Measurements from ENCODE around the gene HM13. TPM values are rescaled to one million over a fixed set of nuclear protein-coding genes. Genes with fewer than 3 reads are reported as not detected.

The HM13 gene
- total and polyA plus RNA-seq, 2 of the 13 experiments (the other 11 are each of a cell fraction or from before 2014, with no cell fraction given) = 118 to 243 TPM

- TF ChIP-seq PRDM4 (CRISPR knock-in tag; IDR thresholded peaks at IDR 0.05; ENCODE audit: borderline replicate concordance) (peak; percentile 5; the same call in 1 of the 2 replicates), KAT2B (IDR thresholded peaks at IDR 0.05; ENCODE audit: borderline replicate concordance, low read depth, low read length) (peak; percentile 80), NR2F1 (CRISPR knock-in tag; IDR thresholded peaks at IDR 0.05) (0 out of 4 replicates have a peak, but pooled peaks of 1 of the 2 experiments have one; percentile 13), POLR2G (IDR thresholded peaks at IDR 0.05; ENCODE audit: low read depth, low read length) (peak; percentile 13; the same call in 1 of the 2 replicates)
Observed at GRCh38 chr20:31607640-31608250, 93.5 kb downstream of the HM13 start (continued).

- DNase-seq (ENCODE audit: low spot score) = peak; percentile 100
- H3K4me2 ChIP-seq (ENCODE audit: low read depth, low read length) = peak overlapping the region; percentile 94
- no TSS peak for BruUV-seq (replicated peaks)
- H3K9me3 ChIP-seq (ENCODE audit: low read length) = no peaks in the 10 kb centered on the region
- 2% methylated on average over 39 of the region's 45 CpGs for WGBS (ENCODE audit: low lambda C conversion rate)
- peaks cover 37% of the 10 kb centered on the region for H3K79me2 ChIP-seq (ENCODE audit: insufficient read depth, low read length)
- H3K36me3 ChIP-seq (replicated peaks in 1 of 2; ENCODE audit: control insufficient read depth in 1 of 2, insufficient read depth in 2 of 2, low read length in 2 of 2) = peaks cover 0 to 5% of the 10 kb centered on the region in 2 experiments; a peak in 4 of 5 replicates
- H4K20me1 ChIP-seq (ENCODE audit: insufficient read depth, low read length) = peaks cover 19% of the 10 kb centered on the region
- POLR2A ChIA-PET = interaction anchor here (0.6 to 13.6 kb wide), 26 partner anchors 8 to 131 kb away, joined by 3 to 1427 read pairs (median 8); partner anchors contain the start of genes BCL2L1 and TPX2
- H2AFZ ChIP-seq (ENCODE audit: low read length) = no peak overlapping the region
- H3K4me3 ChIP-seq (replicated peaks in 1 of 3; ENCODE audit: insufficient read depth in 1 of 3, low read depth in 2 of 3, low read length in 3 of 3) = peak overlapping the region; percentile 81 to 99 (median 95)
- H3K9ac ChIP-seq (ENCODE audit: insufficient read depth, low read depth, low read length) = peak overlapping the region; percentile 99
- in situ Hi-C loops (cut with HindIII; ENCODE audit: extremely low pct_ligation_motif_present, low pct_unique_long_range_greater_than_20kb) (no loop called here), intact Hi-C loops (cut with micrococcal nuclease; ENCODE audit: unreplicated experiment) (loop anchor here (5.0 kb wide), 1 partner anchor 114 kb away; the partner anchor contains the start of gene BCL2L1)
- H3K27me3 ChIP-seq (ENCODE audit: control insufficient read depth in 1 of 2, insufficient read depth in 2 of 2, low read length in 2 of 2) = no peaks in the 10 kb centered on the region; a peak in 1 of 5 replicates
- peak; percentile 52 for ATAC-seq
- CTCF ChIA-PET (ENCODE audit: low intra/inter-chr PET ratio, low total read pairs) = interaction anchor here (0.9 to 8.3 kb wide), 2 partner anchors 38 to 45 kb away, joined by 3 to 335 read pairs; no protein-coding TSS in a partner anchor
- FAIRE-seq = peak; percentile 85
- H3K4me1 ChIP-seq (ENCODE audit: insufficient read depth, low read length) = peaks cover 62% of the 10 kb centered on the region
- H3K27ac ChIP-seq (ENCODE audit: extremely low read length, insufficient read depth, low read length) = peak overlapping the region; percentile 98
- no peak for TF ChIP-seq TCF12 (IDR thresholded peaks at IDR 0.05)
- TF ChIP-seq TCF12 (CRISPR knock-in tag; IDR thresholded peaks at IDR 0.05) = peak; percentile 100
- TF ChIP-seq SAP130 (CRISPR knock-in tag; IDR thresholded peaks at IDR 0.05; ENCODE audit: low read depth) = peak; percentile 99
- peak; percentile 84; the same call in 1 of the 2 replicates for TF ChIP-seq DZIP1 (CRISPR knock-in tag; IDR thresholded peaks at IDR 0.05)
- TF ChIP-seq ATF3 (CRISPR knock-in tag; IDR thresholded peaks at IDR 0.05) = peak; percentile 96
- TF ChIP-seq ZBTB2 (CRISPR knock-in tag; IDR thresholded peaks at IDR 0.05; ENCODE audit: low read depth) = peak; percentile 99
Observed at GRCh38 chr20:31608251-31608945, 94.2 kb downstream of the HM13 start.

All from HepG2 (cell line).